GM12878 (cell line): Measurements from ENCODE around the gene ANKRD16. TPM values are rescaled to one million over a fixed set of nuclear protein-coding genes. Genes with fewer than 3 reads are reported as not detected.
"Not testable (repeated sequence)": the region's sequence is repeated elsewhere in the genome, so short reads cannot be mapped to it uniquely, and the experiment has no call there.

Experiments
- ATAC-seq: fragments of 200-7000 bp; cut with Tn5 transposase; 3 replicates; pipeline ENCODE4 v1.9.1; 2020; ENCODE audit warnings: mild to moderate bottlenecking, moderate library complexity
- BruUV-seq: library from RNA; stranded (reverse); fragments of 400-500 nt; replicated peaks from 2 replicates; lab custom pipeline; 2021; lab: Mats Ljungman, UMichigan
- CTCF ChIA-PET: fragments of 300-600 bp; sonication (Branson Sonifier 250); formaldehyde crosslinking; extraction: SDS; loops from one replicate; lab custom pipeline; 2021; ENCODE audit warnings: inconsistent platforms; lab: Yijun Ruan, JAX
- POLR2A ChIA-PET: fragments of 350-600 bp; formaldehyde crosslinking; extraction: SDS; loops from one replicate; lab custom pipeline; 2021; ENCODE audit warnings: inconsistent platforms; lab: Charles Lee
- RAD21 ChIA-PET: fragments of 300-600 bp; sonication (Branson Sonifier 250); formaldehyde crosslinking; loops from one replicate; lab custom pipeline; 2023; ENCODE audit warnings: antibody characterized with exemption; ENCODE audit not compliant: unreplicated experiment; lab: Charles Lee
- SMC1A ChIA-PET: fragments of 300-600 bp; sonication (Branson Sonifier 250); formaldehyde crosslinking; loops from one replicate; lab custom pipeline; 2023; ENCODE audit not compliant: unreplicated experiment, uncharacterized antibody; lab: Charles Lee
- DNase-seq: peaks from one replicate; pipeline ENCODE4 v3.0.0-alpha.2; 2011; ENCODE audit warnings: low read depth, low spot score
- FAIRE-seq: peaks from 3 replicates; lab custom pipeline; 2011; peaks lifted over from hg19 to GRCh38; lab: Jason Lieb, UNC
- H2AFZ ChIP-seq: 2 replicates; pipeline ENCODE4 v1.6.0; 2011; ENCODE audit warnings: low read depth, low read length, control low read depth; ENCODE audit not compliant: control insufficient read depth
- H3K27ac ChIP-seq: 2 replicates; pipeline ENCODE4 v1.5.1; 2011; ENCODE audit warnings: control low read depth; ENCODE audit not compliant: control insufficient read depth, insufficient read depth
- H3K27me3 ChIP-seq, 2 experiments: replicated peaks in 1 of 2; 2 replicates each; pipeline versions ENCODE4 v1.6.0 to v1.6.1; 2011; ENCODE audit warnings: low read length in 1 of 2; ENCODE audit not compliant: control insufficient read depth in 2 of 2, insufficient read depth in 2 of 2
- H3K36me3 ChIP-seq, 2 experiments: 2 replicates each; pipeline ENCODE4 v1.5.1; 2011; ENCODE audit warnings: low read length in 1 of 2; ENCODE audit not compliant: control insufficient read depth in 2 of 2, insufficient read depth in 2 of 2
- H3K4me1 ChIP-seq: 2 replicates; pipeline ENCODE4 v1.6.1; 2011; ENCODE audit warnings: mild to moderate bottlenecking, low read length, moderate library complexity, mixed read lengths; ENCODE audit not compliant: control insufficient read depth, insufficient read depth
- H3K4me2 ChIP-seq: 2 replicates; pipeline ENCODE4 v1.6.0; 2011; ENCODE audit warnings: control low read depth; ENCODE audit not compliant: control insufficient read depth, insufficient read depth
- H3K4me3 ChIP-seq: fragments of 200-600 bp; sonication (generic); 2 replicates; pipeline ENCODE4 v1.5.1; 2016
- H3K79me2 ChIP-seq: 2 replicates; pipeline ENCODE4 v1.6.0; 2011; ENCODE audit warnings: low read length; ENCODE audit not compliant: control insufficient read depth, insufficient read depth
- H3K9ac ChIP-seq: 2 replicates; pipeline ENCODE4 v1.8.0; 2011; ENCODE audit warnings: low read length, control low read depth, mixed read lengths; ENCODE audit not compliant: control insufficient read depth, insufficient read depth
- H3K9me3 ChIP-seq: replicated peaks from 3 replicates; pipeline ENCODE4 v1.5.1; 2011; ENCODE audit warnings: mild to moderate bottlenecking, low read length; ENCODE audit not compliant: control insufficient read depth, insufficient read depth
- H4K20me1 ChIP-seq: 2 replicates; pipeline ENCODE4 v1.6.0; 2011; ENCODE audit not compliant: control insufficient read depth, insufficient read depth
- BMI1 ChIP-seq: fragments of 450-650 bp; IDR thresholded peaks from 2 replicates; pipeline ENCODE4 v1.6.1; 2016; ENCODE audit warnings: mild to moderate bottlenecking, moderate library complexity, borderline replicate concordance
- WGBS: methylation state at CpG from one replicate; pipeline ENCODE4 v1.1.6; 2016; ENCODE audit warnings: low lambda C conversion rate; ENCODE audit not compliant: insufficient replicate concordance, insufficient coverage; ENCODE audit errors: missing lambda C conversion rate; 5-methylcytosine and 5-hydroxymethylcytosine counted together
- in situ Hi-C: fragments of 300-500 bp; cut with MboI; formaldehyde crosslinking; loops from 9 replicates; pipeline ENCODE4 v1.14.3; 2018; ENCODE audit warnings: mixed read lengths
- intact Hi-C: fragments of 100-400 bp; cut with micrococcal nuclease; formaldehyde crosslinking; loops from one replicate; pipeline ENCODE4 v1.14.2; 2022; ENCODE audit not compliant: unreplicated experiment
- polyA plus RNA-seq, 11 experiments: library from polyadenylated mRNA; depleted of rRNA in 4 of 11; unstranded in 6 of 11; stranded (reverse) in 5 of 11; fragments of >200 nt; fragmentation: Nextera tagmentation in 4 of 11; fragmentation: Illumina TruSeq in 1 of 11; extraction: Ambion mirVana in 4 of 11; extraction: Trizol in 1 of 11; gene quantifications; 1 replicate in 1 of 11; 2 replicates in 10 of 11; pipeline versions ENCODE4 v1.2.1 to v1.2.3, GENCODE V29; 2011 to 2016; ENCODE audit warnings: inconsistent platforms in 2 of 11, missing spikeins in 2 of 11, low read depth in 1 of 11
- total RNA-seq, 4 experiments: library from RNA; depleted of rRNA in 3 of 4; stranded (reverse); fragments of >200 nt in 3 of 4; fragmentation: Illumina TruSeq in 1 of 4; extraction: Trizol in 1 of 4; gene quantifications; 2 replicates each; pipeline versions ENCODE4 v1.2.1 to v1.2.3, GENCODE V29; 2013 to 2021

The ANKRD16 gene
- total and polyA plus RNA-seq, 10 of the 15 experiments (the other 5 are each of a cell fraction or from before 2014, with no cell fraction given) = 0.57 to 13.6 (median 4.4) TPM

DNA sequence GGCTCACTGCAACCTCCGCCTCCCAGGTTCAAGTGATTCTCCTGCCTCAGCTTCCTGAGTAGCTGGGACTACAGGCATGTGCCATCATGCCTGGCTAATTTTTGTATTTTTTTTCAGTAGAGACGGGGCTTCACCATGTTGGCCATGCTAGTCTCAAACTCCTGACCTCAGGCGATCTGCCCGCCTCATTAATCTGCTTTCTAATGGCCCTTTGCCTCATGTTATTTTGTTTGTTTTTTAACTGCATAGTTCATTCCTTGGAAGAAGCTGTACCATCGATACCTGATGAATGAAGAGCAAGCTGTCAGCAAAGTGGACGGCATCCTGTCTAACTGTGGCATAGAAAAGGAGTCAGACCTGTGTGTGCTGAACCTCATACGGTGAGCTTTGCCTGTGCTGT lies 19.0 kb upstream of the ANKRD16 start:
- POLR2A ChIA-PET, H4K20me1 ChIP-seq, intact Hi-C loops, ATAC-seq, H3K4me2 ChIP-seq, H3K9me3 ChIP-seq, H3K4me3 ChIP-seq, BruUV-seq, H3K9ac ChIP-seq, H3K27me3 ChIP-seq, H3K27ac ChIP-seq, DNase-seq, FAIRE-seq, in situ Hi-C loops, H2AFZ ChIP-seq, H3K79me2 ChIP-seq: not testable (repeated sequence)
- Histone ChIP-seq H3K4me1 (peaks cover 15% of the 10 kb centered on the region), H3K36me3 (peaks cover 11 to 24% of the 10 kb centered on the region in 2 experiments)
- WGBS = 97% methylated on average over 7 of the region's 7 CpGs
- ChIA-PET SMC1A (interaction anchor here (1.1 to 1.3 kb wide), 3 partner anchors 19 to 99 kb away, joined by 3 read pairs; partner anchors contain the start of genes ANKRD16 and FBH1), RAD21 (interaction anchor here (0.7 kb wide), 1 partner anchor 19 kb away, joined by 3 read pairs; the partner anchor contains the start of gene ANKRD16), CTCF (interaction anchor here (0.9 to 1.0 kb wide), 2 partner anchors 23 to 279 kb away, joined by 3 read pairs; no protein-coding TSS in a partner anchor)

DNA sequence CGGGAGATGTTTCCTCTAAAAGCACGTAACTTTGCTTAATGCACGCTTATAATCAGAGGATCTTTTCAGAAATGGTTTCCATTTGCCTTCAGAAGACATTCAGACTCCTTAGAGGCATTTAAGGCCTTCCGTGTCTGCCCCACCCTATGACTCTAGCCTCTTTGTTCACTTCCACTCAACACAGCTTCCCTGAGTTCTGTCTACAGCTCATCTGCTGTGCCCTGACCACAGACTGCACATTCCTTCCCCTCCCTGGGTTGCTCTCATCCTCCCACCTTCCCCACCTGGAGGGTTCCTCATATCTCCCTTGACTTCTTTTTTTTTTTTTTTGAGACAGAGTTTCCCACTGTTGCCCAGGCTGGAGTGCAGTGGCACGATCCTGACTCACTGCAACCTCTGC lies 17.0 kb upstream of the ANKRD16 start:
- POLR2A ChIA-PET = no interaction called here
- 92% methylated on average over 5 of the region's 5 CpGs for WGBS
- no peak for FAIRE-seq

More for the DNA sequence above, 17.0 kb upstream of the ANKRD16 start:
- intact Hi-C loops (no loop called here), in situ Hi-C loops (no loop called here)
- BruUV-seq = no TSS peak
- no peaks in the 10 kb centered on the region for H4K20me1 ChIP-seq
- no peak for TF ChIP-seq BMI1
- no peaks in the 10 kb centered on the region for H3K27me3 ChIP-seq
- H3K9me3 ChIP-seq = peaks cover 4% of the 10 kb centered on the region; the same call in 2 of the 3 replicates
- ChIA-PET CTCF (interaction anchor here (0.9 kb wide), 1 partner anchor 180 kb away, joined by 4 read pairs; no protein-coding TSS in a partner anchor), SMC1A (interaction anchor here (0.6 to 0.7 kb wide), 2 partner anchors 8 to 20 kb away, joined by 3 read pairs; no protein-coding TSS in a partner anchor), RAD21 (no interaction called here)
- no peak overlapping the region for H3K9ac ChIP-seq
- H3K27ac ChIP-seq = no peak overlapping the region; the same call in 1 of the 2 replicates
- ATAC-seq (no peak), DNase-seq (no peak)
- no peak overlapping the region for H2AFZ ChIP-seq
- H3K4me3 ChIP-seq = no peak overlapping the region
- H3K79me2 ChIP-seq = peaks cover 3% of the 10 kb centered on the region
- H3K36me3 ChIP-seq = peaks cover 11 to 15% of the 10 kb centered on the region in 2 experiments
- no peak overlapping the region for H3K4me2 ChIP-seq
- peaks cover 18% of the 10 kb centered on the region for H3K4me1 ChIP-seq
